HL-60 (cell line): ENCODE measurements around the gene RYR2.

Experiments
- CTCF ChIP-seq: IDR thresholded peaks from one replicate; pipeline ENCODE4 v1.5.1; 2011; ENCODE audit warnings: low read length, control low read depth, inconsistent platforms; ENCODE audit not compliant: insufficient read depth
- POLR2AphosphoS5 ChIP-seq: IDR thresholded peaks from 2 replicates; pipeline ENCODE4 v1.6.1; 2012; ENCODE audit warnings: low read depth

DNA sequence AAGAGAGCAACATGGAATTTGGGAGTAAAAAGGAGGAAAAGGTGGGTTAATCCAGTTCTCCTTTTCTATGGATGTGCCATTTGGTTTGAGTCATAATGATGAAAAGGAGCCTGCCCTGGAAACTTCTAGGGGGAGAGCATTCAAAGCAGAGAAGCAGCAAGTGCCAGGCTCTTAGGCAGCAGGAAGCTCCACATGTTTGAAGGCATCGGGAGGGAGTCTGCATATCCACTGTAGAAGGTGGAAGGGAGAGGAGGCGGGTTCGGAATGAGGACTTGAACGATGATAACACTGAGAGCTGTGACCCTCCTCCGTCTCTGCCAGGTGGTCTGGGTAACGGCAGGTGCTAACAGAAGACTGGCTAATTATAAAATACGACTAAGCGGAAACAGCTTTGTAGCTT, 128.2 kb downstream of the RYR2 start:
- TF ChIP-seq CTCF, result no peak
- TF ChIP-seq POLR2AphosphoS5, result no peak
